WTC11 (cell line): ENCODE measurements around the gene SYNDIG1. TPM values are rescaled to one million over a fixed set of nuclear protein-coding genes. Genes with fewer than 3 reads are reported as not detected.

ENCODE experiments used
- ATAC-seq: fragments of 200-7000 bp; cut with Tn5 transposase; 2 replicates; pipeline ENCODE4 v1.10.0; 2021; ENCODE audit warnings: mild to moderate bottlenecking, moderate library complexity
- CTCF ChIA-PET: fragments of 300-600 bp; sonication (Branson Sonifier 250); formaldehyde crosslinking; loops from one replicate; lab custom pipeline; 2021; ENCODE audit warnings: antibody characterized with exemption; lab: Charles Lee
- POLR2A ChIA-PET: fragments of 350-600 bp; sonication (Branson Sonifier 250); formaldehyde crosslinking; loops from one replicate; lab custom pipeline; 2021; ENCODE audit warnings: antibody characterized with exemption; lab: Charles Lee
- DNase-seq: peaks from one replicate; pipeline ENCODE4 v3.0.0; 2021; ENCODE audit warnings: low spot score
- H3K27ac Mint-ChIP-seq: 2 replicates; pipeline ENCODE4 v1.8.0; 2021; ENCODE audit warnings: mixed read lengths
- H3K27me3 Mint-ChIP-seq: 2 replicates; pipeline ENCODE4 v1.8.0; 2021; ENCODE audit warnings: low read depth, mild to moderate bottlenecking, moderate library complexity, mixed read lengths
- H3K36me3 Mint-ChIP-seq: 2 replicates; pipeline ENCODE4 v1.8.0; 2021; ENCODE audit warnings: mixed read lengths
- H3K4me1 Mint-ChIP-seq: 2 replicates; pipeline ENCODE4 v1.8.0; 2022; ENCODE audit warnings: mixed read lengths
- H3K4me3 Mint-ChIP-seq: 2 replicates; pipeline ENCODE4 v1.8.0; 2021; ENCODE audit warnings: mild to moderate bottlenecking, moderate library complexity, mixed read lengths
- H3K9me3 Mint-ChIP-seq: 2 replicates; pipeline ENCODE4 v1.8.0; 2021; ENCODE audit warnings: mixed read lengths
- FOXK1 ChIP-seq: sonication (generic); formaldehyde crosslinking; IDR thresholded peaks from 2 replicates; pipeline ENCODE4 v1.8.0; 2022; ENCODE audit warnings: mild to moderate bottlenecking, moderate library complexity, missing genetic modification reagents
- GABPB1 ChIP-seq: sonication (generic); formaldehyde crosslinking; IDR thresholded peaks from 2 replicates; pipeline ENCODE4 v1.8.1; 2023; ENCODE audit warnings: mild to moderate bottlenecking, missing genetic modification reagents
- IRF2 ChIP-seq: sonication (generic); formaldehyde crosslinking; IDR thresholded peaks from 2 replicates; pipeline ENCODE4 v1.8.0; 2022; ENCODE audit warnings: low read depth, missing genetic modification reagents, borderline replicate concordance
- JUN ChIP-seq: sonication (generic); formaldehyde crosslinking; IDR thresholded peaks from 2 replicates; pipeline ENCODE4 v1.8.0; 2023; ENCODE audit warnings: mild to moderate bottlenecking, missing genetic modification reagents
- MXD4 ChIP-seq: fragments of 250-450 bp; sonication (Bioruptor Pico); IDR thresholded peaks from 2 replicates; pipeline ENCODE4 v1.8.0; 2021; ENCODE audit warnings: mild to moderate bottlenecking, moderate library complexity, borderline replicate concordance
- OVOL2 ChIP-seq: fragments of 250-450 bp; sonication (Bioruptor Pico); IDR thresholded peaks from 2 replicates; pipeline ENCODE4 v1.9.0; 2021; ENCODE audit warnings: mild to moderate bottlenecking, borderline replicate concordance
- PRRX2 ChIP-seq: fragments of 250-450 bp; sonication (Bioruptor Pico); IDR thresholded peaks from 2 replicates; pipeline ENCODE4 v1.8.0; 2021; ENCODE audit warnings: mild to moderate bottlenecking
- RORB ChIP-seq: fragments of 250-450 bp; sonication (Bioruptor Pico); IDR thresholded peaks from 2 replicates; pipeline ENCODE4 v1.9.0; 2021; ENCODE audit warnings: mild to moderate bottlenecking
- SOX15 ChIP-seq: fragments of 250-450 bp; sonication (Bioruptor Pico); IDR thresholded peaks from 2 replicates; pipeline ENCODE4 v1.9.0; 2021; ENCODE audit warnings: mild to moderate bottlenecking
- SP1 ChIP-seq: sonication (generic); formaldehyde crosslinking; conservative IDR thresholded peaks from 2 replicates; pipeline ENCODE4 v1.8.1; 2022; ENCODE audit warnings: missing genetic modification reagents
- ZNF396 ChIP-seq: fragments of 250-450 bp; sonication (Bioruptor Pico); IDR thresholded peaks from 2 replicates; pipeline ENCODE4 v1.8.0; 2021; ENCODE audit warnings: mild to moderate bottlenecking, moderate library complexity, borderline replicate concordance
- total RNA-seq: library from RNA; stranded (reverse); gene quantifications from 3 replicates; pipeline ENCODE4 v1.2.3, GENCODE V29; 2021
- TF ChIP-seq, protein P1 (sequence below): sonication (generic); formaldehyde crosslinking; IDR thresholded peaks from 2 replicates; pipeline ENCODE4 v1.8.1; 2023; ENCODE audit warnings: mild to moderate bottlenecking, moderate library complexity, missing genetic modification reagents
- TF ChIP-seq, protein P2 (sequence below): sonication (generic); formaldehyde crosslinking; IDR thresholded peaks from 2 replicates; pipeline ENCODE4 v1.8.0; 2022; ENCODE audit warnings: mild to moderate bottlenecking, missing genetic modification reagents
- TF ChIP-seq, protein P3 (sequence below): sonication (generic); formaldehyde crosslinking; IDR thresholded peaks from 2 replicates; pipeline ENCODE4 v1.8.1; 2022; ENCODE audit warnings: low read depth, missing genetic modification reagents, borderline replicate concordance
- TF ChIP-seq, protein P4 (sequence below): fragments of 200-600 bp; IDR thresholded peaks from 2 replicates; pipeline ENCODE4 v1.8.0; 2022; ENCODE audit warnings: antibody characterized with exemption
- TF ChIP-seq, protein P5 (sequence below): sonication (generic); formaldehyde crosslinking; IDR thresholded peaks from 2 replicates; pipeline ENCODE4 v1.8.1; 2023; ENCODE audit warnings: mild to moderate bottlenecking, missing genetic modification reagents
- TF ChIP-seq, protein P6 (sequence below): sonication (generic); formaldehyde crosslinking; IDR thresholded peaks from 2 replicates; pipeline ENCODE4 v1.8.1; 2023; ENCODE audit warnings: mild to moderate bottlenecking, missing genetic modification reagents
- TF ChIP-seq, protein P7 (sequence below): fragments of 250-450 bp; sonication (Bioruptor Pico); IDR thresholded peaks from 2 replicates; pipeline ENCODE4 v1.9.0; 2021; ENCODE audit warnings: mild to moderate bottlenecking

Gene SYNDIG1
- total RNA-seq, 1 experiment from 2014 or later, result 6.4 TPM

DNA sequence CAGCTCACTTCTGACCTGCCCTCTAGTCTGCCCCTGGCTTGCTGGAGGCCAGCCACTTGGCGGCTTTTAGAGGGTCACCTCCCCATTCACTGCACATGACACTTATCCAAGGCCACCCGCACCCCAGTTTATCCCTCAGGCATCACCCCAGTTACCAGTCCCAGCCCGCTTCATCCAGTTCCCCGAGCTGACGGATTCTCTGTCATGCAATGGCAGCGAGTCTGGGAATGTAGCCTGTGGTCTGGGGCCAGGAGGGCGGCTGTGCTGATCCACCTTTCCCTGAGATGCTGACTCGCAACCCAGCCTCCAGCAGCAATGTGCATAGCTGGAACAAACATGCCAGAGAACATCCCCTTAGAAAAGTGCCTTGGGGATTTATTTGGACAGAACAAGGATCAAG, 25.8 kb downstream of the SYNDIG1 start:
- H3K4me3 Mint-ChIP-seq, result no peak overlapping the region
- no peaks in the 10 kb centered on the region for H3K27me3 Mint-ChIP-seq
- TF ChIP-seq, protein P1, sequence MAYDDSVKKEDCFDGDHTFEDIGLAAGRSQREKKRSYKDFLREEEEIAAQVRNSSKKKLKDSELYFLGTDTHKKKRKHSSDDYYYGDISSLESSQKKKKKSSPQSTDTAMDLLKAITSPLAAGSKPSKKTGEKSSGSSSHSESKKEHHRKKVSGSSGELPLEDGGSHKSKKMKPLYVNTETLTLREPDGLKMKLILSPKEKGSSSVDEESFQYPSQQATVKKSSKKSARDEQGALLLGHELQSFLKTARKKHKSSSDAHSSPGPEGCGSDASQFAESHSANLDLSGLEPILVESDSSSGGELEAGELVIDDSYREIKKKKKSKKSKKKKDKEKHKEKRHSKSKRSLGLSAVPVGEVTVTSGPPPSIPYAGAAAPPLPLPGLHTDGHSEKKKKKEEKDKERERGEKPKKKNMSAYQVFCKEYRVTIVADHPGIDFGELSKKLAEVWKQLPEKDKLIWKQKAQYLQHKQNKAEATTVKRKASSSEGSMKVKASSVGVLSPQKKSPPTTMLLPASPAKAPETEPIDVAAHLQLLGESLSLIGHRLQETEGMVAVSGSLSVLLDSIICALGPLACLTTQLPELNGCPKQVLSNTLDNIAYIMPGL, result no peak
- TF ChIP-seq, protein P2, sequence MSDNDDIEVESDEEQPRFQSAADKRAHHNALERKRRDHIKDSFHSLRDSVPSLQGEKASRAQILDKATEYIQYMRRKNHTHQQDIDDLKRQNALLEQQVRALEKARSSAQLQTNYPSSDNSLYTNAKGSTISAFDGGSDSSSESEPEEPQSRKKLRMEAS (CRISPR knock-in tag), result no peak
- TF ChIP-seq, protein P3, sequence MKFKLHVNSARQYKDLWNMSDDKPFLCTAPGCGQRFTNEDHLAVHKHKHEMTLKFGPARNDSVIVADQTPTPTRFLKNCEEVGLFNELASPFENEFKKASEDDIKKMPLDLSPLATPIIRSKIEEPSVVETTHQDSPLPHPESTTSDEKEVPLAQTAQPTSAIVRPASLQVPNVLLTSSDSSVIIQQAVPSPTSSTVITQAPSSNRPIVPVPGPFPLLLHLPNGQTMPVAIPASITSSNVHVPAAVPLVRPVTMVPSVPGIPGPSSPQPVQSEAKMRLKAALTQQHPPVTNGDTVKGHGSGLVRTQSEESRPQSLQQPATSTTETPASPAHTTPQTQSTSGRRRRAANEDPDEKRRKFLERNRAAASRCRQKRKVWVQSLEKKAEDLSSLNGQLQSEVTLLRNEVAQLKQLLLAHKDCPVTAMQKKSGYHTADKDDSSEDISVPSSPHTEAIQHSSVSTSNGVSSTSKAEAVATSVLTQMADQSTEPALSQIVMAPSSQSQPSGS (CRISPR knock-in tag), result no peak
- TF ChIP-seq IRF2 (no peak), RORB (CRISPR knock-in tag) (no peak), FOXK1 (CRISPR knock-in tag) (no peak)
- TF ChIP-seq, protein P4, sequence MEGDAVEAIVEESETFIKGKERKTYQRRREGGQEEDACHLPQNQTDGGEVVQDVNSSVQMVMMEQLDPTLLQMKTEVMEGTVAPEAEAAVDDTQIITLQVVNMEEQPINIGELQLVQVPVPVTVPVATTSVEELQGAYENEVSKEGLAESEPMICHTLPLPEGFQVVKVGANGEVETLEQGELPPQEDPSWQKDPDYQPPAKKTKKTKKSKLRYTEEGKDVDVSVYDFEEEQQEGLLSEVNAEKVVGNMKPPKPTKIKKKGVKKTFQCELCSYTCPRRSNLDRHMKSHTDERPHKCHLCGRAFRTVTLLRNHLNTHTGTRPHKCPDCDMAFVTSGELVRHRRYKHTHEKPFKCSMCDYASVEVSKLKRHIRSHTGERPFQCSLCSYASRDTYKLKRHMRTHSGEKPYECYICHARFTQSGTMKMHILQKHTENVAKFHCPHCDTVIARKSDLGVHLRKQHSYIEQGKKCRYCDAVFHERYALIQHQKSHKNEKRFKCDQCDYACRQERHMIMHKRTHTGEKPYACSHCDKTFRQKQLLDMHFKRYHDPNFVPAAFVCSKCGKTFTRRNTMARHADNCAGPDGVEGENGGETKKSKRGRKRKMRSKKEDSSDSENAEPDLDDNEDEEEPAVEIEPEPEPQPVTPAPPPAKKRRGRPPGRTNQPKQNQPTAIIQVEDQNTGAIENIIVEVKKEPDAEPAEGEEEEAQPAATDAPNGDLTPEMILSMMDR, result no peak
- H3K9me3 Mint-ChIP-seq, result no peaks in the 10 kb centered on the region
- H3K36me3 Mint-ChIP-seq, result no peaks in the 10 kb centered on the region
- H3K4me1 Mint-ChIP-seq, result peaks cover 32% of the 10 kb centered on the region
- H3K27ac Mint-ChIP-seq, result no peak overlapping the region
- ChIA-PET POLR2A (no interaction called here), CTCF (no interaction called here)
- no peak for ATAC-seq
- no peak for DNase-seq

DNA sequence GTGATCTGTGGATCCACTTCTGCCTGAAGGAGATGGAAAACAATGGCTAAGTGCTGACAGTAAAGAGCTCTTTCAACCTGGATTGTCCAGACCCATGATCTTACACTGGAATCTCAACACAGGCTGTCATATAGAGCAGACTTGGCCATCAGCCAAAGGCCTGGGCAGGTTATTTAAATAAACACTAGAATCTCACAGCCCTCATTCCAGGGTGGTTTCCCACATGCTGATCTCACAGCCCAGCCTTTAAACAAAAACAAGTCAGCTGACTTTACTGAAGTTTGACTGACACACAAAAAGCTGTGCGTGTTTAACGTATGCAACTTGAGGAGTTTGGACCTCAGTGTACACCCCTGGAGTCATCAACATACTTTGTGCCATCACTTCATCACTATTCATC, 28.4 kb downstream of the SYNDIG1 start:
- TF ChIP-seq JUN (CRISPR knock-in tag) (no peak), MXD4 (no peak), ZNF396 (CRISPR knock-in tag) (no peak), PRRX2 (no peak), SOX15 (CRISPR knock-in tag) (no peak), IRF2 (no peak), OVOL2 (CRISPR knock-in tag) (no peak), SP1 (CRISPR knock-in tag) (no peak), GABPB1 (CRISPR knock-in tag) (no peak)
- TF ChIP-seq, protein P5, sequence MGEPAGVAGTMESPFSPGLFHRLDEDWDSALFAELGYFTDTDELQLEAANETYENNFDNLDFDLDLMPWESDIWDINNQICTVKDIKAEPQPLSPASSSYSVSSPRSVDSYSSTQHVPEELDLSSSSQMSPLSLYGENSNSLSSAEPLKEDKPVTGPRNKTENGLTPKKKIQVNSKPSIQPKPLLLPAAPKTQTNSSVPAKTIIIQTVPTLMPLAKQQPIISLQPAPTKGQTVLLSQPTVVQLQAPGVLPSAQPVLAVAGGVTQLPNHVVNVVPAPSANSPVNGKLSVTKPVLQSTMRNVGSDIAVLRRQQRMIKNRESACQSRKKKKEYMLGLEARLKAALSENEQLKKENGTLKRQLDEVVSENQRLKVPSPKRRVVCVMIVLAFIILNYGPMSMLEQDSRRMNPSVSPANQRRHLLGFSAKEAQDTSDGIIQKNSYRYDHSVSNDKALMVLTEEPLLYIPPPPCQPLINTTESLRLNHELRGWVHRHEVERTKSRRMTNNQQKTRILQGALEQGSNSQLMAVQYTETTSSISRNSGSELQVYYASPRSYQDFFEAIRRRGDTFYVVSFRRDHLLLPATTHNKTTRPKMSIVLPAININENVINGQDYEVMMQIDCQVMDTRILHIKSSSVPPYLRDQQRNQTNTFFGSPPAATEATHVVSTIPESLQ, result no peak
- TF ChIP-seq, protein P6, sequence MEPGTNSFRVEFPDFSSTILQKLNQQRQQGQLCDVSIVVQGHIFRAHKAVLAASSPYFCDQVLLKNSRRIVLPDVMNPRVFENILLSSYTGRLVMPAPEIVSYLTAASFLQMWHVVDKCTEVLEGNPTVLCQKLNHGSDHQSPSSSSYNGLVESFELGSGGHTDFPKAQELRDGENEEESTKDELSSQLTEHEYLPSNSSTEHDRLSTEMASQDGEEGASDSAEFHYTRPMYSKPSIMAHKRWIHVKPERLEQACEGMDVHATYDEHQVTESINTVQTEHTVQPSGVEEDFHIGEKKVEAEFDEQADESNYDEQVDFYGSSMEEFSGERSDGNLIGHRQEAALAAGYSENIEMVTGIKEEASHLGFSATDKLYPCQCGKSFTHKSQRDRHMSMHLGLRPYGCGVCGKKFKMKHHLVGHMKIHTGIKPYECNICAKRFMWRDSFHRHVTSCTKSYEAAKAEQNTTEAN (CRISPR knock-in tag), result no peak
- TF ChIP-seq, protein P7, sequence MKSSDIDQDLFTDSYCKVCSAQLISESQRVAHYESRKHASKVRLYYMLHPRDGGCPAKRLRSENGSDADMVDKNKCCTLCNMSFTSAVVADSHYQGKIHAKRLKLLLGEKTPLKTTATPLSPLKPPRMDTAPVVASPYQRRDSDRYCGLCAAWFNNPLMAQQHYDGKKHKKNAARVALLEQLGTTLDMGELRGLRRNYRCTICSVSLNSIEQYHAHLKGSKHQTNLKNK, result no peak
- TF ChIP-seq, all 79 proteins: peak for 0
- ATAC-seq (no peak), DNase-seq (no peak)
- Mint-ChIP-seq H3K9me3 (no peaks in the 10 kb centered on the region), H3K36me3 (no peaks in the 10 kb centered on the region), H3K4me1 (peaks cover 15% of the 10 kb centered on the region), H3K27me3 (no peaks in the 10 kb centered on the region), H3K27ac (no peak overlapping the region), H3K4me3 (no peak overlapping the region)
- ChIA-PET CTCF (interaction anchor here (1.2 kb wide), 1 partner anchor 433 kb away, joined by 4 read pairs; no protein-coding TSS in a partner anchor), POLR2A (no interaction called here)
